ENCODE measurements around the gene TSSK3.

- TF ChIP-seq CTCF (IDR thresholded peaks at IDR 0.05) (no peak), POLR2A (IDR thresholded peaks at IDR 0.05) (no peak), EP300 (IDR thresholded peaks at IDR 0.05) (no peak)
These were observed 43.5 kb downstream of the TSSK3 start for GRCh38 chr1:32405672-32406467.
